Skin epidermis (tissue), 12 donors: Measurements from ENCODE around the gene SPP1.
"Not testable (repeated sequence)": the region's sequence is repeated elsewhere in the genome, so short reads cannot be mapped to it uniquely, and the experiment has no call there.

ENCODE experiments used
- H3K27ac ChIP-seq, 21 experiments: fragments of 200-600 bp; sonication (generic) in 11 of 21; one replicate each; pipeline ENCODE4 v1.5.0; 2020; ENCODE audit warnings: mild to moderate bottlenecking in 3 of 21, inconsistent platforms in 2 of 21, moderate library complexity in 2 of 21
- H3K4me3 ChIP-seq, 7 experiments: fragments of 200-600 bp; sonication (generic) in 2 of 7; one replicate each; pipeline ENCODE4 v1.5.0; 2020; ENCODE audit warnings: inconsistent platforms in 2 of 7, mild to moderate bottlenecking in 2 of 7, moderate library complexity in 1 of 7

Gene SPP1

DNA sequence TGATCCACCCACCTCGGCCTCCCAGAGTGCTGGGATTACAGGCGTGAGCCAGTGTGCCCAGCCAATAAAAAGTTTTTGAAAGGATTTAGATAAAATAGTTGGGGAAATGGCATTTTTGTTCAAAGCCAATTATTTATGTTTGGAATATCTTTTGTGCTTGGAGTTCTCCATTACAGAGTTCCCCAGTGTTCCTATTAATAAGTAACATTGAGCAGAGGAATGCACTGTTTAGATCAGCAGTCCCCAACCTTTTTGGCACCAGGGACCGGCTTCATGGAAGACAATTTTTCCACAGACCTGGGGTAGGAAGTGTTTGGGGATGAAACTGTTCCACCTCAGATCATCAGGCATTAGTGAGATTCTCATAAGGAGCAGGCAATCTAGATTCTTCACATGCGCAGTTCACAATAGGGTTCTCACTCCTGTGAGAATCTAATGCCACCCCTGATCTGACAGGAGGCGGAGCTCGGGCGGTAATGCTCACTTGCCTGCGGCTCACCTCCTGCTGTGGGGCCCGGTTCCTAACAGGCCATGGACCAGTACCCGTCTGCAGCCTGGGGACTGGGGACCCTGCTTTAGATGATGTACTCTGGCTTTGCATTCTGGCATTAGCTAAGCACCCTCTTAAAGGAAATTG lies 40.3 kb downstream of the SPP1 start:
- no peak overlapping the region for H3K27ac ChIP-seq

DNA sequence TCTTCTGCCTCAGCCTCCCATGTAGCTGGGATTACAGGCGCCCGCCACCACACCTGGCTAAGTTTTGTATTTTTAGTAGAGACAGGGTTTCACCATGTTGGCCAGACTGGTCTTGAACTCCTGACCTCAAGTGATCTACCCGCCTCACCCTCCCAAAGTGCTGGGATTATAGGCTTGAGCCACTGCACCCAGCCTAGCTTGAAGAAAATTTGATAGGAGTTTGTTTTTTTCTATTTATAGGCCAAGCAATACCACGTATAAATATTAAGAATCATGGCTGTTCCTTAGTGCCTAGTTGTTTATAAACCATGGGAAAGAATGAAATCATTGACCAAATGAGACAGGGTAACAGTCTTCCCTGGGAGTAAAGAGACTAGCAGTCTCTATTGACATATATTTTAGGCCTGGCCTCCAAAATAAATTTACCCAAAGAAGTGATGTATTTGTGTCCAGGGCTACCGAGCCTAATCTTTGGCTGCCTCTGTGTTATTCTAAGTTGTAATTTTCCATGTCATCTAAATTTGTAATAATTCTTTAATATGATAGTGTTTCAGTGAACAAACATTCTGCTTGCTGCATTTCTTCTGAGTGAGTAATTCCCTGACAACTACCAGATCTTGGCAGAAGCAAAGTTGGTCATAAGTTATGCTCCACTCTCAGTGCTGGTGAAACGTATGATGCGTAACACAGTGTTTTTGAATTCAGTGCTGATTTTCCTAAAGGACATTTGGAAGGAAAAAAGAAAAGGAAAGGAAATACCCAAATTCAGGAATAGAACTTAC lies 42.2 kb downstream of the SPP1 start:
- no peak overlapping the region for H3K4me3 ChIP-seq
- peak overlapping the region in 12 of 21 experiments; percentile 3 to 75 (median 38) for H3K27ac ChIP-seq

More for the DNA sequence above, 40.3 kb downstream of the SPP1 start:
- H3K4me3 ChIP-seq, result no peak overlapping the region

DNA sequence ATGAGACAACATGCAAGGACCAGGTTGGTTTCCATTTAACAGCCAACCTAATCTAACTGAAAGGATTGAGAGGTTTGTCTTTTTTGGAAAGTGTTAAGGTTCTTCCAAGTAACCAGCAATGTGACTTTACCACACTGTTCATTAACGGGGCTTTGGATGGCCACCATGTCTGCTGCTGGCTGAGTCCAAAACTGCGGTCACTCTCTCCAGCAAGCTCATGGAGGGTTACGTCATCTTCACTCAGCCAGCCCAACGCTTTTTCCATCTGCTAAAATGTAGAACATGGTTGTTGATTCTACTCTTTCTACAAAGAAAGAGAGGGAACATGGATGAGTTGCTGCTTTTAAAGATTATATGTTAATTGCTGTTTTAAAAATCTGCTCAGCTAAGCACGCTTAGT lies 43.0 kb downstream of the SPP1 start:
- no peak overlapping the region for H3K4me3 ChIP-seq

DNA sequence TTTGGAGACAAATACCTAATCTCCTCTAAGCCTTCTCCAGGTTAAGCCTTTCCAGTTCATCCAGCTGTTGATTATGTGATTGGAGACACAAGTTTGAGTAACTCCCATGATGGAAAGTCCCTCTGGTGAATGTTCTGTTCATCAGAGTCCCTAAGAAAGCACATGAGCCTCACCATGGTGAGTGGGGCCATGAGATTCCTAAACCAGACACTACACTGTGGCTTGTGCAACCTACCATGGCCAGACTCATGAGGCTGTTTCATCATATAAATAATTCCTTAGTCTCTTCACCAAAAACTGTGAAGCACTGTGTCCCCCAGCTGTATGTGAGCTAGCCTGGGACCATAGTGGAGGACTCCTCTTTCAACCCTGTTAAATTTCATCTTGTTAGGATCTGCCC lies 46.3 kb downstream of the SPP1 start:
- Histone ChIP-seq H3K27ac (no peak overlapping the region), H3K4me3 (no peak overlapping the region)

More for the DNA sequence above, 43.0 kb downstream of the SPP1 start:
- peak overlapping the region in 9 of 21 experiments; percentile 3 to 75 (median 37) for H3K27ac ChIP-seq

DNA sequence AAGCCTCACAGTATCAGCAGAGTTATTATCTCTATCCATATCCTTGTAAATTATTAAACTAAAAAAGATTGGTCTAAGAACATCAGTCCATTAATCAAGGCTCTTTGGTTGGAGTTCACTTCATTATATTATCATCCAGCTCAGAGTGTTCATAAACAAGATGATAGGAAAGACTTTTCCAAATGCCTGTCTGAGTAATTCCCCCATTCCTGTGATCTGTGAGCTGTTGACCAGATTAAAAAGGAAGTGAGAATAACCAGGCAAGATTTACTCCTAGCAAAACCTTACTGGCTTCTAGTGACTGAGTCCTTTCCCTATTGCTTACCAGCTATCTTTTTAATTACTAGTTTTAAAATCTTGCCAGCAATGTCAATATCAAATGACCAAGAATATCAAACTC lies 46.8 kb downstream of the SPP1 start:
- H3K27ac ChIP-seq, result no peak overlapping the region
- no peak overlapping the region for H3K4me3 ChIP-seq

DNA sequence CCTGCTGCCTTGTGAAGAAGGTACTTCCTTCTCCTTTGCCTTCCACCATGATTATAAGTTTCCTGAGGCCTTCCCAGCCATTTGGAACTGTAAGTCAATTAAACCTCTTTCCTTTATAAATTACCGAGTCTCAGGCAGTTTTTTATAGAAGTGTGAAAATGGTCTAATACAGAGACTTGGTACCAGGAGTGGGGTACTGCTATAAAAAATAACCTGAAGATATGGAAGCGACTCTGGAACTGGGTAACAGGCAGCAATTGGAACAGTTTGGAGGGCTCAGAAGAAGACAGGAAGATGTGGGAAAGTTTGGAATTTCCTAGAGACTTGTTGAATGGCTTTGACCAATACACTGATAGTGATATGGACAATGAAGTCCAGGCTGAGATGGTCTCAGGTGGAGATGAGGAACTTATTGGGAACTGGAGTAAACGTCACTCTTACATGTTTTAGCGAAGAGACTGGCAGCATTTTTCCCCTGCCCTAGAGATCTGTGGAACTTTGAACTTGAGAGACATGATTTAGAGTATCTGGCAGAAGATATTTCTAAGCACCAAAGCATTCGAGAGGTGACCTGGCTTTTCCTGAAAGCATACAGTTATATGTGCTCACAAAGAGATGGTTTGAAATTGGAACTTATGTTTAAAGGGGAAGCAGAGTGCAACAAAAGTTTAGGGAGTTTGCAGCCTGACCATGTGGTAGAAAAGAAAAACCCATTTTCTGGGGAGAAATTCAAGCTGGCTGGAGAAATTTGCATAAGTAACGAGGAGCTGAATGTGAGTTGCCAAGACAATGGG lies 50.6 kb downstream of the SPP1 start:
- H3K27ac ChIP-seq, H3K4me3 ChIP-seq: not testable (repeated sequence)

DNA sequence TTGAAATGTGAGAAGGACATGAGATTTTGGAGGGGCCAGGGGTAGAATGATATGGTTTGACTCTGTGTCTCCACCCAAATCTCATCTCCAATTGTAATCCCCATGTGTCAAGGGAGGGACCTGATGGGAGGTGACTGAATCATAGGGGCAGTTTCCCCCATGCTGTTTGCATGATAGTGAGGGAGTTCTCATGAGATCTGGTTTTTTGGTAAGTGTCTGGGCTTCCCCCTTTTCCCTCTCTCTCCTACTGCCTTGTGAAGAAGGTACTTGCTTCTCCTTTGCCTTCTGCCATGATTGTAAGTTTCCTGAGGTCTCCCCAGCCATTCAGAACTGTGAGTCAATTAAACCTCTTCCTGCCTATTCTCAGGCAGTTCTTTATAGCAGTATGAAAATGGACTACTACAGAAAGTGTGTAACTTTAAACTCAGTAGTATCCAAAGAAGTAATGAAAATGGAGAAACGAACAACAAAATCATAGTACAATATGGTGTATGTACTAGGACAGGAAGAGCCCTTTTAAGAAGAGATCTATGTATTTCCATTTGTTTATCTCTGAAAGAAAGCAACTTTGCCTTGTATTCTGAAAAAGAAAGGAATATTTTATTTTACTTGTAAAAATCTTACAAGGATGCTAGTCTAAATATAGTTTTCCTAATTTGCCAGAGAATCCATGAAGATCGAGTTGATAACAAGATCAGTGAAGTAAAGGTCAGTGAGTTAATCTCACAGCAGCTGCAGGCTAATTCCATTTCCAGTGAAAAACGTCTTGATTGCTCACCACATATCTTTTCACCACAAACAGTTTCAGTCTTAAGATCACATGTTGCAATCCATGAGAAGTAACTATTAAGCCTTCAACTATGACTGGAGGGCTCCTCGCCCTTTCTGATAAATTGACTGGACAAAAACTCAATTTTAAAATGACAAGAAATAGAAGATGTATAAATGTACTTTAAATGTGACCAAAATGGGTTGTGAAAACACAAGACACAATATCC lies 52.4 kb downstream of the SPP1 start:
- H3K27ac ChIP-seq, result peak overlapping the region in 4 of 21 experiments; percentile 3 to 36 (median 18)
- H3K4me3 ChIP-seq, result no peak overlapping the region

DNA sequence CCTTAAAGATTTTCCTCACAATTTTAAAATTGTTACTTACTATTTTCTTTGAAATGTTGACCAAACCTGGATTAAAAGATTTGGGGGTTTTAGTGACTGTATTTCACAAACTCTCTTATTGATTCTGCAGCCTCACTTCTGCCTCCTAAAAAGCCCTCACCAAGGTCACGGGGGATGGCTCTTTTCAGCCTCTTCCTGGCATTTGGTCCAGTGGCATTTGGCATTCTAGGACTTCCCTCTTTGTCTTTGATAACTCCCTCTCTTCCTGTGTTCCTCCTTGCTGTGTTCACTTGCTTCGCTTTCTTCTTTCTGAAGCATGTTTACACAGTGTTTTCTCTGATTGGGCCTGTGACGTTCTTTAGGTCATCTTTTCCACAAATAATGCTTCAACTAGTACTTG lies 53.4 kb downstream of the SPP1 start:
- peak overlapping the region in 3 of 21 experiments; percentile 23 to 36 (median 28) for H3K27ac ChIP-seq
- H3K4me3 ChIP-seq, result no peak overlapping the region

DNA sequence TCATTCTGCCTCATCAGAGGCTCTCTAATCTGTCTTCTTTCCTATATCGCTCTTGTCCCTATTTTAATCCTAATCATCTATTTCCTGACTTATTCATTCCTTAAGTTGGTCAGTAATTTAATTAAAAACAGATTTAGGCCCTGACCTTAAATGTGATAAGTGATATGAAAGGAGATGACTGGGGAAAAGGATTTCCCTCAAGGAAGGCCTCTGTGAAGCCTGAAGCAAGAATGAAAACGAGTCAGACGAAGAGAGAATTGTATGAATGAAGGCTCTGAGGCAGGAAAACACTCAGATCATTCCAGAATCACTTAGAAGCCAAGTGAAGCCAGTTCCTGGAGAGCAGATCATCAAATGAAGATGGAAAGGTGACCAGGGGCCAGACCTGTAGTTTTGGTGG lies 54.0 kb downstream of the SPP1 start:
- Histone ChIP-seq H3K4me3 (no peak overlapping the region), H3K27ac (peak overlapping the region in 1 of 21 experiments; percentile 28)

DNA sequence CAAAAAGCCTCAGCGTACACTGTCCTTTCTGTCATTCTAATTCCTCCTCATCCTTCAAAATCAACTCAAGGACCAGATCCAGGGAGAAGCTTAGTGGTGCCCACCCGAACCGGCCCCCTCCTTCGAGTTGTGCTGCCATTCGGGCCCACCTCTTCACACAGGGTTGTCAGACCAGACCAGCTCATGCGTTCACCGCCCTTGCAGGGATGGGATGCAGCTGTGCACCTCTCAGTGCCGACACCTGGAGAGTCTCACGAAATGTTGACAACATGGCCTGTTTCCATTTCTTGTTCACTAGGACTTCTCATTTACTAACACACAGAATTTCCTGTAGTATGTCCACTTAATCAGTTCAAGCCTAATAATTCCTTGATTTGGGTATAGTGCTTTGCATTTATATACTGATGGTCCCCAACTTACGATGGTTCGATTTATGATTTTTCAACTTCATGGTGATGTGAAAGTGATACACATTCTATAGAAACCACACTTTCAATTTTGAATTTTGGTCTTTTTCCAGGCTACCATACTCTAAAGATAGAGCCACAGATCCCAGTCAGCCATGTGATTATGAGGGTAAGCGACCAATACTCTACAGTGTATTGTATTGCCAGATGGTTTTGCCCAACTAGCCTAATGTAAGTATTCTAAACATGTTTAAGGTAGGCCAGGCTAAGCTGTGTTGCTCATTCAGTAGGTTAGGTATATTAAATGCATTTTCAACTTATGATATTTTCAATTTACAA lies 55.2 kb downstream of the SPP1 start:
- H3K27ac ChIP-seq, result no peak overlapping the region
- H3K4me3 ChIP-seq, result no peak overlapping the region
